Gastrocnemius medialis (tissue), 4 donors: ENCODE data around the gene CDK9.

Experiments used
- POLR2A ChIP-seq, 2 donors: fragments of 450-650 bp; IDR thresholded peaks; one replicate each; pipeline ENCODE4 v1.6.1; 2017; ENCODE audit warnings: antibody characterized with exemption in 2 of 2, mild to moderate bottlenecking in 2 of 2, moderate library complexity in 2 of 2
- TF ChIP-seq, protein P1 (sequence below), 5 experiments: fragments of 450-650 bp in 3 of 5; fragments of 200-600 bp in 2 of 5; sonication (generic) in 2 of 5; IDR thresholded peaks in 4 of 5; conservative IDR thresholded peaks in 1 of 5; 1 replicate in 4 of 5; 2 replicates in 1 of 5; pipeline ENCODE4 v1.5.1; 2016 to 2019; ENCODE audit warnings: antibody characterized with exemption in 5 of 5, mild to moderate bottlenecking in 3 of 5, moderate library complexity in 3 of 5

DNA sequence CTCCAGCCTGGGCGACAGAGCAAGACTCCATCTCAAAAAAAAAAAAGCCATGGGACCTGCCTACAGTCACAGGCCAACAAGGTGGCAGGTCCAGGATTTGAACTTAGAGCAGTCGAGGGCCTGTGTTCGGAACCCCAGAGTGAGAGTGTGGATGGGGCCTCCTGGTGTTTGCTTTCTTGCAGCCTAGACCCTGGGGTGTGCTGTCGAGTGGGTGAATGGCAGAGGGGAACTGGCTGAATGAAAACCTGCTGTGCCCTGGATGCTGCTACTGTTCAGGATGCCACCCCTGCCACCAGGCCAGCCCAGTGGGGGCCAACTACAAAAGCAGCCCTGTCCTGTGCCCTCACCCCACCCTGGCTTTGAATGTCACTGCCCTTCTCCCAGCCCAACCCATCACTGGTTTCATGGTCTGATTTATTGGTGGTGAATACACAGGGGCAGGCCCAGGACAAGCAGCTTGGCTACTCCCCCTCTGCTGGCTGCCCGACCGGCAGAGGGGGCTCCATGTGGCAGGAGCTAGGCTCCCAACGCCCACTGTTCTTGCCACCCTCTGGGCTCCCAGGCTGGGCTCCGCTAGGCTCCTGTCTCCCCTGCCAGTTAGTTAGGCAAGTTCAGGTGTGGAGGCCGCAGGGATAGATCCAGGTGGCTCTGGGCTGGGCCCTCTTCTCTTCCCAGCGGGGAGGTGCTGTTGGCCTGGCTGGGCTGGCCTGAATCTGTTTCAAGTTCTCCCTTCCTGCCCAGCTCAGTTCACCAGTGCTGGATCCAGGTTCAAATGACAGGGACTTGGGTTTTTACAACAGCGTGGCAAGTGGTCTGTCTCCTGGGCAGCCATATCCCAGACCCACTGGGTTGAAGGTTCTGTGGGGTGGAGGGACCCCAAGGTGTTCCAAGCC is 29.0 kb downstream of the CDK9 start:
- TF ChIP-seq, protein P1, sequence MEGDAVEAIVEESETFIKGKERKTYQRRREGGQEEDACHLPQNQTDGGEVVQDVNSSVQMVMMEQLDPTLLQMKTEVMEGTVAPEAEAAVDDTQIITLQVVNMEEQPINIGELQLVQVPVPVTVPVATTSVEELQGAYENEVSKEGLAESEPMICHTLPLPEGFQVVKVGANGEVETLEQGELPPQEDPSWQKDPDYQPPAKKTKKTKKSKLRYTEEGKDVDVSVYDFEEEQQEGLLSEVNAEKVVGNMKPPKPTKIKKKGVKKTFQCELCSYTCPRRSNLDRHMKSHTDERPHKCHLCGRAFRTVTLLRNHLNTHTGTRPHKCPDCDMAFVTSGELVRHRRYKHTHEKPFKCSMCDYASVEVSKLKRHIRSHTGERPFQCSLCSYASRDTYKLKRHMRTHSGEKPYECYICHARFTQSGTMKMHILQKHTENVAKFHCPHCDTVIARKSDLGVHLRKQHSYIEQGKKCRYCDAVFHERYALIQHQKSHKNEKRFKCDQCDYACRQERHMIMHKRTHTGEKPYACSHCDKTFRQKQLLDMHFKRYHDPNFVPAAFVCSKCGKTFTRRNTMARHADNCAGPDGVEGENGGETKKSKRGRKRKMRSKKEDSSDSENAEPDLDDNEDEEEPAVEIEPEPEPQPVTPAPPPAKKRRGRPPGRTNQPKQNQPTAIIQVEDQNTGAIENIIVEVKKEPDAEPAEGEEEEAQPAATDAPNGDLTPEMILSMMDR (IDR thresholded peaks at IDR 0.05 in 4 of 5, conservative IDR thresholded peaks at IDR 0.05 in 1 of 5) = no peak
- TF ChIP-seq POLR2A (IDR thresholded peaks at IDR 0.05) = no peak
